ENCODE results near the gene LCMT1.

LCMT1 gene

DNA sequence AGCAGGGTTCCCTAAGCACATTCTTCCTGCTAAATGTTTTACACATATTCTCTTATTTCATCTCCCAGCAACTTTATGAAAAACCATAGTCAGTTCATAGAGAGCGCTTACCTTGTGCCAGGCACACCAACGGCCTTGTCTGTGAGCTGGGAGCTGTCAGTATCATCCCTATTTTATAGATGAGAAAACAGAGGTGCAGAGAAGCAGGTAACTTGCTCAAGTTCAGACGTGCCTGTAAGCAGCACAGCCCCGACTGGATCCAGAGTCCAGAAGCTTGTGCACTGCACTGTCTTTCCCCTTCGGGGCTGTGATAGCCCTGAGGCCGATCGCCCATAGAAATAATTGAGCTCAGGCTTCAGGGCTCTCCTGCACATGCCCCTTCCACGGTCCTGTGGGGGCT is 111.4 kb downstream of the LCMT1 start:
- DNase-seq (ENCODE audit: extremely low read depth, low read depth), result no peak
- no peak overlapping the region for H3K4me3 ChIP-seq (replicated peaks; ENCODE audit: low read depth, low read length)
- TF ChIP-seq, protein P1, sequence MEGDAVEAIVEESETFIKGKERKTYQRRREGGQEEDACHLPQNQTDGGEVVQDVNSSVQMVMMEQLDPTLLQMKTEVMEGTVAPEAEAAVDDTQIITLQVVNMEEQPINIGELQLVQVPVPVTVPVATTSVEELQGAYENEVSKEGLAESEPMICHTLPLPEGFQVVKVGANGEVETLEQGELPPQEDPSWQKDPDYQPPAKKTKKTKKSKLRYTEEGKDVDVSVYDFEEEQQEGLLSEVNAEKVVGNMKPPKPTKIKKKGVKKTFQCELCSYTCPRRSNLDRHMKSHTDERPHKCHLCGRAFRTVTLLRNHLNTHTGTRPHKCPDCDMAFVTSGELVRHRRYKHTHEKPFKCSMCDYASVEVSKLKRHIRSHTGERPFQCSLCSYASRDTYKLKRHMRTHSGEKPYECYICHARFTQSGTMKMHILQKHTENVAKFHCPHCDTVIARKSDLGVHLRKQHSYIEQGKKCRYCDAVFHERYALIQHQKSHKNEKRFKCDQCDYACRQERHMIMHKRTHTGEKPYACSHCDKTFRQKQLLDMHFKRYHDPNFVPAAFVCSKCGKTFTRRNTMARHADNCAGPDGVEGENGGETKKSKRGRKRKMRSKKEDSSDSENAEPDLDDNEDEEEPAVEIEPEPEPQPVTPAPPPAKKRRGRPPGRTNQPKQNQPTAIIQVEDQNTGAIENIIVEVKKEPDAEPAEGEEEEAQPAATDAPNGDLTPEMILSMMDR (IDR thresholded peaks at IDR 0.05; ENCODE audit: low read depth, low read length, missing control alignments), result no peak

GRCh38 chr16:25223964-25224363 is 112.4 kb downstream of the LCMT1 start:
- H3K4me3 ChIP-seq (replicated peaks; ENCODE audit: low read depth, low read length), result no peak overlapping the region
- DNase-seq (ENCODE audit: extremely low read depth, low read depth), result no peak
- TF ChIP-seq, protein P1 (IDR thresholded peaks at IDR 0.05; ENCODE audit: low read depth, low read length, missing control alignments), result no peak

GRCh38 chr16:25224731-25225319 is 113.3 kb downstream of the LCMT1 start:
- no peak for DNase-seq (ENCODE audit: extremely low read depth, low read depth)
- H3K4me3 ChIP-seq (replicated peaks; ENCODE audit: low read depth, low read length), result no peak overlapping the region
- TF ChIP-seq, protein P1 (IDR thresholded peaks at IDR 0.05; ENCODE audit: low read depth, low read length, missing control alignments), result no peak

Measured in HFF-Myc (cell line).